GM12878 (cell line): ENCODE results near the gene DAPK2. TPM values are rescaled to one million over a fixed set of nuclear protein-coding genes. Genes with fewer than 3 reads are reported as not detected.

Experiments
- ATAC-seq: fragments of 200-7000 bp; cut with Tn5 transposase; 3 replicates; pipeline ENCODE4 v1.9.1; 2020; ENCODE audit warnings: mild to moderate bottlenecking, moderate library complexity
- BruUV-seq: library from RNA; stranded (reverse); fragments of 400-500 nt; replicated peaks from 2 replicates; lab custom pipeline; 2021; lab: Mats Ljungman, UMichigan
- CTCF ChIA-PET: fragments of 300-600 bp; sonication (Branson Sonifier 250); formaldehyde crosslinking; extraction: SDS; loops from one replicate; lab custom pipeline; 2021; ENCODE audit warnings: inconsistent platforms; lab: Yijun Ruan, JAX
- POLR2A ChIA-PET: fragments of 350-600 bp; formaldehyde crosslinking; extraction: SDS; loops from one replicate; lab custom pipeline; 2021; ENCODE audit warnings: inconsistent platforms; lab: Charles Lee
- RAD21 ChIA-PET: fragments of 300-600 bp; sonication (Branson Sonifier 250); formaldehyde crosslinking; loops from one replicate; lab custom pipeline; 2023; ENCODE audit warnings: antibody characterized with exemption; ENCODE audit not compliant: unreplicated experiment; lab: Charles Lee
- SMC1A ChIA-PET: fragments of 300-600 bp; sonication (Branson Sonifier 250); formaldehyde crosslinking; loops from one replicate; lab custom pipeline; 2023; ENCODE audit not compliant: unreplicated experiment, uncharacterized antibody; lab: Charles Lee
- DNase-seq: peaks from one replicate; pipeline ENCODE4 v3.0.0-alpha.2; 2011; ENCODE audit warnings: low read depth, low spot score
- FAIRE-seq: peaks from 3 replicates; lab custom pipeline; 2011; peaks lifted over from hg19 to GRCh38; lab: Jason Lieb, UNC
- H2AFZ ChIP-seq: 2 replicates; pipeline ENCODE4 v1.6.0; 2011; ENCODE audit warnings: low read depth, low read length, control low read depth; ENCODE audit not compliant: control insufficient read depth
- H3K27ac ChIP-seq: 2 replicates; pipeline ENCODE4 v1.5.1; 2011; ENCODE audit warnings: control low read depth; ENCODE audit not compliant: control insufficient read depth, insufficient read depth
- H3K27me3 ChIP-seq, 2 experiments: replicated peaks in 1 of 2; 2 replicates each; pipeline versions ENCODE4 v1.6.0 to v1.6.1; 2011; ENCODE audit warnings: low read length in 1 of 2; ENCODE audit not compliant: control insufficient read depth in 2 of 2, insufficient read depth in 2 of 2
- H3K36me3 ChIP-seq, 2 experiments: 2 replicates each; pipeline ENCODE4 v1.5.1; 2011; ENCODE audit warnings: low read length in 1 of 2; ENCODE audit not compliant: control insufficient read depth in 2 of 2, insufficient read depth in 2 of 2
- H3K4me1 ChIP-seq: 2 replicates; pipeline ENCODE4 v1.6.1; 2011; ENCODE audit warnings: mild to moderate bottlenecking, low read length, moderate library complexity, mixed read lengths; ENCODE audit not compliant: control insufficient read depth, insufficient read depth
- H3K4me2 ChIP-seq: 2 replicates; pipeline ENCODE4 v1.6.0; 2011; ENCODE audit warnings: control low read depth; ENCODE audit not compliant: control insufficient read depth, insufficient read depth
- H3K4me3 ChIP-seq: fragments of 200-600 bp; sonication (generic); 2 replicates; pipeline ENCODE4 v1.5.1; 2016
- H3K79me2 ChIP-seq: 2 replicates; pipeline ENCODE4 v1.6.0; 2011; ENCODE audit warnings: low read length; ENCODE audit not compliant: control insufficient read depth, insufficient read depth
- H3K9ac ChIP-seq: 2 replicates; pipeline ENCODE4 v1.8.0; 2011; ENCODE audit warnings: low read length, control low read depth, mixed read lengths; ENCODE audit not compliant: control insufficient read depth, insufficient read depth
- H3K9me3 ChIP-seq: replicated peaks from 3 replicates; pipeline ENCODE4 v1.5.1; 2011; ENCODE audit warnings: mild to moderate bottlenecking, low read length; ENCODE audit not compliant: control insufficient read depth, insufficient read depth
- H4K20me1 ChIP-seq: 2 replicates; pipeline ENCODE4 v1.6.0; 2011; ENCODE audit not compliant: control insufficient read depth, insufficient read depth
- CEBPZ ChIP-seq: fragments of 150-350 bp; IDR thresholded peaks from 2 replicates; pipeline ENCODE4 v1.6.1; 2016; ENCODE audit warnings: low read depth, low read length
- DPF2 ChIP-seq: fragments of 450-650 bp; IDR thresholded peaks from 2 replicates; pipeline ENCODE4 v1.6.1; 2017; ENCODE audit warnings: mild to moderate bottlenecking
- HSF1 ChIP-seq: fragments of 150-350 bp; IDR thresholded peaks from 2 replicates; pipeline ENCODE4 v1.6.1; 2014; ENCODE audit warnings: mild to moderate bottlenecking, low read depth, low read length
- JUND ChIP-seq: IDR thresholded peaks from 2 replicates; pipeline ENCODE4 v1.6.1; 2012; ENCODE audit warnings: low read depth, mild to moderate bottlenecking, low read length, improper control_type of control experiment, moderate library complexity
- KDM1A ChIP-seq: fragments of 200-600 bp; sonication (generic); IDR thresholded peaks from 2 replicates; pipeline ENCODE4 v1.6.1; 2016; ENCODE audit warnings: borderline replicate concordance
- POLR2AphosphoS5 ChIP-seq: IDR thresholded peaks from 2 replicates; pipeline ENCODE4 v1.6.1; 2011; ENCODE audit warnings: mild to moderate bottlenecking, low read length, inconsistent platforms
- RAD21 ChIP-seq: IDR thresholded peaks from 2 replicates; pipeline ENCODE4 v1.6.1; 2011; ENCODE audit warnings: mild to moderate bottlenecking, low read depth, low read length, moderate library complexity; ENCODE audit not compliant: insufficient read depth
- SIX5 ChIP-seq: IDR thresholded peaks from 2 replicates; pipeline ENCODE4 v1.6.1; 2011; ENCODE audit warnings: mild to moderate bottlenecking, low read depth, low read length, moderate library complexity; ENCODE audit not compliant: severe bottlenecking
- SMAD5 ChIP-seq: IDR thresholded peaks from 2 replicates; pipeline ENCODE4 v1.6.1; 2016; ENCODE audit warnings: antibody characterized with exemption, low read depth
- WRNIP1 ChIP-seq: IDR thresholded peaks from 2 replicates; pipeline ENCODE4 v1.6.1; 2011; ENCODE audit warnings: low read depth, low read length, improper control_type of control experiment, borderline replicate concordance
- WGBS: methylation state at CpG from one replicate; pipeline ENCODE4 v1.1.6; 2016; ENCODE audit warnings: low lambda C conversion rate; ENCODE audit not compliant: insufficient replicate concordance, insufficient coverage; ENCODE audit errors: missing lambda C conversion rate; 5-methylcytosine and 5-hydroxymethylcytosine counted together
- in situ Hi-C: fragments of 300-500 bp; cut with MboI; formaldehyde crosslinking; loops from 9 replicates; pipeline ENCODE4 v1.14.3; 2018; ENCODE audit warnings: mixed read lengths
- intact Hi-C: fragments of 100-400 bp; cut with micrococcal nuclease; formaldehyde crosslinking; loops from one replicate; pipeline ENCODE4 v1.14.2; 2022; ENCODE audit not compliant: unreplicated experiment
- polyA plus RNA-seq, 11 experiments: library from polyadenylated mRNA; depleted of rRNA in 4 of 11; unstranded in 6 of 11; stranded (reverse) in 5 of 11; fragments of >200 nt; fragmentation: Nextera tagmentation in 4 of 11; fragmentation: Illumina TruSeq in 1 of 11; extraction: Ambion mirVana in 4 of 11; extraction: Trizol in 1 of 11; gene quantifications; 1 replicate in 1 of 11; 2 replicates in 10 of 11; pipeline versions ENCODE4 v1.2.1 to v1.2.3, GENCODE V29; 2011 to 2016; ENCODE audit warnings: inconsistent platforms in 2 of 11, missing spikeins in 2 of 11, low read depth in 1 of 11
- total RNA-seq, 4 experiments: library from RNA; depleted of rRNA in 3 of 4; stranded (reverse); fragments of >200 nt in 3 of 4; fragmentation: Illumina TruSeq in 1 of 4; extraction: Trizol in 1 of 4; gene quantifications; 2 replicates each; pipeline versions ENCODE4 v1.2.1 to v1.2.3, GENCODE V29; 2013 to 2021

The DAPK2 gene
- total and polyA plus RNA-seq, 10 of the 15 experiments (the other 5 are each of a cell fraction or from before 2014, with no cell fraction given), result 0.69 to 8.4 (median 4.1) TPM

- TF ChIP-seq RAD21 (no peak), SIX5 (no peak), CEBPZ (no peak), DPF2 (no peak), SMAD5 (no peak), JUND (no peak), POLR2AphosphoS5 (no peak), WRNIP1 (no peak), KDM1A (no peak), HSF1 (no peak)
- TF ChIP-seq, all 136 proteins: peak for 0
- no peaks in the 10 kb centered on the region for H3K9me3 ChIP-seq
- POLR2A ChIA-PET, result interaction anchor here (0.6 to 1.5 kb wide), 3 partner anchors 12 to 64 kb away, joined by 3 to 5 read pairs (median 4); no protein-coding TSS in a partner anchor
- no TSS peak for BruUV-seq
- H3K27me3 ChIP-seq, result no peaks in the 10 kb centered on the region
- H3K9ac ChIP-seq, result peak overlapping the region; percentile 28
- RAD21 ChIA-PET, result interaction anchor here (1.0 to 10.8 kb wide), 4 partner anchors 10 to 240 kb away, joined by 3 to 104 read pairs (median 3); partner anchors contain the start of gene DAPK2
- H3K4me1 ChIP-seq, result peaks cover 61% of the 10 kb centered on the region
- SMC1A ChIA-PET, result interaction anchor here (1.0 to 3.0 kb wide), 14 partner anchors 9 to 240 kb away, joined by 3 to 12 read pairs (median 4); partner anchors contain the start of gene DAPK2
- H3K4me3 ChIP-seq, result no peak overlapping the region
- no peak for DNase-seq
- CTCF ChIA-PET, result interaction anchor here (0.8 to 7.7 kb wide), 10 partner anchors 18 to 240 kb away, joined by 3 to 61 read pairs (median 4); partner anchors contain the start of gene DAPK2
- intact Hi-C loops (no loop called here), in situ Hi-C loops (no loop called here)
- peak overlapping the region; percentile 78 for H3K4me2 ChIP-seq
- peak; percentile 27; the same call in 2 of the 3 replicates for ATAC-seq
- no peaks in the 10 kb centered on the region for H4K20me1 ChIP-seq
- H2AFZ ChIP-seq, result no peak overlapping the region
- peak overlapping the region; percentile 88 for H3K27ac ChIP-seq
- H3K36me3 ChIP-seq, result no peaks in the 10 kb centered on the region; a peak in 1 of 4 replicates
- no peak for FAIRE-seq
- WGBS, result 5% methylated on average over 1 of the region's 1 CpG
- H3K79me2 ChIP-seq, result peaks cover 5% of the 10 kb centered on the region; the same call in 1 of the 2 replicates
Observed at GRCh38 chr15:63992300-63992699, 54.0 kb downstream of the DAPK2 start.
